ENCODE measurements around the gene SIGLEC1.

DNA sequence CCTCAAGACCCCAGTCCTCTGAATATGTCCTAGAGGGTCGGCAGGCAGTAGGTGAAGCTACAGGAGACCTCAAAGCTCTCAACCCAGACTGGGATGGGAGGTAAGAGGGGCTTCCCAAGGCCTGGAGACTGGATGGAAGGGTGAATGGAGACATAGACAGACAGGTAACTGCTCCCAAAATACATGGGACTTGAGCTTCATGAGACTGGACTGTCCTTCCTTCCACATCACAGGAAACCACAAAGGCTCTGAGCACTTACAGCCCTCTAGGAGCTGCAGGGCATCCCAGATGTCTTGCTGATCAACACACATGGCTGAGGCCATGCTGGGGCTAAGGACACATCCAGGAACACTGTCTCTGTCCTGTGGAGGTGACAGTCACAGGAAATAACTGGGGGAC is 31.6 kb upstream of the SIGLEC1 start:
- TF ChIP-seq CTCF (IDR thresholded peaks at IDR 0.05; ENCODE audit: insufficient read depth, low read length) (no peak), POLR2AphosphoS5 (IDR thresholded peaks at IDR 0.05; ENCODE audit: low read depth) (no peak), GABPA (IDR thresholded peaks at IDR 0.05; ENCODE audit: low read depth) (no peak)
- TF ChIP-seq, protein P1, sequence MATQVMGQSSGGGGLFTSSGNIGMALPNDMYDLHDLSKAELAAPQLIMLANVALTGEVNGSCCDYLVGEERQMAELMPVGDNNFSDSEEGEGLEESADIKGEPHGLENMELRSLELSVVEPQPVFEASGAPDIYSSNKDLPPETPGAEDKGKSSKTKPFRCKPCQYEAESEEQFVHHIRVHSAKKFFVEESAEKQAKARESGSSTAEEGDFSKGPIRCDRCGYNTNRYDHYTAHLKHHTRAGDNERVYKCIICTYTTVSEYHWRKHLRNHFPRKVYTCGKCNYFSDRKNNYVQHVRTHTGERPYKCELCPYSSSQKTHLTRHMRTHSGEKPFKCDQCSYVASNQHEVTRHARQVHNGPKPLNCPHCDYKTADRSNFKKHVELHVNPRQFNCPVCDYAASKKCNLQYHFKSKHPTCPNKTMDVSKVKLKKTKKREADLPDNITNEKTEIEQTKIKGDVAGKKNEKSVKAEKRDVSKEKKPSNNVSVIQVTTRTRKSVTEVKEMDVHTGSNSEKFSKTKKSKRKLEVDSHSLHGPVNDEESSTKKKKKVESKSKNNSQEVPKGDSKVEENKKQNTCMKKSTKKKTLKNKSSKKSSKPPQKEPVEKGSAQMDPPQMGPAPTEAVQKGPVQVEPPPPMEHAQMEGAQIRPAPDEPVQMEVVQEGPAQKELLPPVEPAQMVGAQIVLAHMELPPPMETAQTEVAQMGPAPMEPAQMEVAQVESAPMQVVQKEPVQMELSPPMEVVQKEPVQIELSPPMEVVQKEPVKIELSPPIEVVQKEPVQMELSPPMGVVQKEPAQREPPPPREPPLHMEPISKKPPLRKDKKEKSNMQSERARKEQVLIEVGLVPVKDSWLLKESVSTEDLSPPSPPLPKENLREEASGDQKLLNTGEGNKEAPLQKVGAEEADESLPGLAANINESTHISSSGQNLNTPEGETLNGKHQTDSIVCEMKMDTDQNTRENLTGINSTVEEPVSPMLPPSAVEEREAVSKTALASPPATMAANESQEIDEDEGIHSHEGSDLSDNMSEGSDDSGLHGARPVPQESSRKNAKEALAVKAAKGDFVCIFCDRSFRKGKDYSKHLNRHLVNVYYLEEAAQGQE (IDR thresholded peaks at IDR 0.05; ENCODE audit: insufficient replicate concordance, low read depth), result no peak
